Neural cell (in vitro differentiated cells): ENCODE data around the gene KRTAP1-4. TPM values are rescaled to one million over a fixed set of nuclear protein-coding genes. Genes with fewer than 3 reads are reported as not detected.

Source experiments
- H2AFZ ChIP-seq: fragments of 200-600, 300-800 bp; sonication (generic), shearing (Covaris generic); 2 replicates; pipeline ENCODE4 v1.6.0; 2014; ENCODE audit warnings: low read depth, mild to moderate bottlenecking, antibody characterized with exemption, low read length, moderate library complexity
- H3F3A ChIP-seq: fragments of 200-600 bp; shearing (Covaris generic); 2 replicates; pipeline ENCODE4 v1.6.1; 2016; ENCODE audit warnings: mild to moderate bottlenecking, moderate library complexity, mixed read lengths, antibody characterized with exemption, low read length; ENCODE audit not compliant: insufficient read depth, poor library complexity, severe bottlenecking
- H3K27ac ChIP-seq: fragments of 200-600, 300-800 bp; sonication (generic), shearing (Covaris generic); 2 replicates; pipeline ENCODE4 v1.5.1; 2014; ENCODE audit warnings: mild to moderate bottlenecking, low read length, moderate library complexity
- H3K27me3 ChIP-seq: fragments of 300-800, 200-600 bp; sonication (generic), shearing (Covaris generic); 2 replicates; pipeline ENCODE4 v1.6.0; 2014; ENCODE audit warnings: mild to moderate bottlenecking, low read depth, low read length, moderate library complexity; ENCODE audit not compliant: insufficient read depth
- H3K36me3 ChIP-seq: fragments of 300-800, 200-600 bp; sonication (generic), shearing (Covaris generic); 2 replicates; pipeline ENCODE4 v1.5.1; 2014; ENCODE audit warnings: mild to moderate bottlenecking, antibody characterized with exemption, low read length, moderate library complexity; ENCODE audit not compliant: insufficient read depth
- H3K4me2 ChIP-seq: fragments of 300-800, 200-600 bp; sonication (generic), shearing (Covaris generic); 2 replicates; pipeline ENCODE4 v1.6.0; 2014; ENCODE audit warnings: mild to moderate bottlenecking, low read length
- H3K4me3 ChIP-seq: fragments of 300-800, 200-600 bp; sonication (generic), shearing (Covaris generic); 2 replicates; pipeline ENCODE4 v1.5.1; 2014; ENCODE audit warnings: mild to moderate bottlenecking, low read length, moderate library complexity
- H3K79me2 ChIP-seq: fragments of 200-600 bp; shearing (Covaris generic); replicated peaks from 2 replicates; pipeline ENCODE4 v1.6.0; 2014; ENCODE audit warnings: mild to moderate bottlenecking, low read length, moderate library complexity; ENCODE audit not compliant: insufficient read depth
- H3K9ac ChIP-seq: fragments of 300-800, 200-600 bp; sonication (generic), shearing (Covaris generic); 2 replicates; pipeline ENCODE4 v1.6.1; 2016; ENCODE audit warnings: mild to moderate bottlenecking, low read length, mixed read lengths
- H3K9me2 ChIP-seq: fragments of 200-600 bp; shearing (Covaris generic); 2 replicates; pipeline ENCODE4 v1.6.1; 2016; ENCODE audit warnings: mild to moderate bottlenecking, low read length, mixed read lengths; ENCODE audit not compliant: insufficient read depth
- H3K9me3 ChIP-seq: fragments of 200-600, 300-800 bp; sonication (generic), shearing (Covaris generic); 2 replicates; pipeline ENCODE4 v1.6.1; 2016; ENCODE audit warnings: mild to moderate bottlenecking, mixed run types, low read length, moderate library complexity, mixed read lengths
- H4K20me1 ChIP-seq: fragments of 200-600 bp; shearing (Covaris generic); 2 replicates; pipeline ENCODE4 v1.6.1; 2016; ENCODE audit warnings: mild to moderate bottlenecking, mixed run types; ENCODE audit not compliant: insufficient read depth
- CTCF ChIP-seq: fragments of 450-650 bp; IDR thresholded peaks from 2 replicates; pipeline ENCODE4 v1.5.1; 2014; ENCODE audit warnings: antibody characterized with exemption, mild to moderate bottlenecking, moderate library complexity; ENCODE audit not compliant: poor library complexity, severe bottlenecking
- EP300 ChIP-seq: fragments of 450-650 bp; conservative IDR thresholded peaks from 2 replicates; pipeline ENCODE4 v1.6.1; 2014; ENCODE audit warnings: antibody characterized with exemption, mild to moderate bottlenecking, moderate library complexity; ENCODE audit not compliant: poor library complexity, severe bottlenecking
- EZH2 ChIP-seq: fragments of 200-600, 300-800 bp; shearing (Covaris generic), sonication (generic); IDR thresholded peaks from 2 replicates; pipeline ENCODE4 v1.6.1; 2014; ENCODE audit warnings: antibody characterized with exemption, low read length, borderline replicate concordance, mild to moderate bottlenecking; ENCODE audit not compliant: insufficient read depth, poor library complexity, severe bottlenecking
- MXI1 ChIP-seq: fragments of 450-650 bp; conservative IDR thresholded peaks from 2 replicates; pipeline ENCODE4 v1.6.1; 2014; ENCODE audit warnings: antibody characterized with exemption, mild to moderate bottlenecking; ENCODE audit not compliant: poor library complexity, severe bottlenecking
- POLR2AphosphoS5 ChIP-seq: IDR thresholded peaks from 2 replicates; pipeline ENCODE4 v1.6.1; 2012
- RAD21 ChIP-seq: fragments of 450-650 bp; conservative IDR thresholded peaks from 2 replicates; pipeline ENCODE4 v1.6.1; 2014; ENCODE audit warnings: antibody characterized with exemption, mild to moderate bottlenecking, moderate library complexity
- REST ChIP-seq: IDR thresholded peaks from 2 replicates; pipeline ENCODE4 v1.6.1; 2012; ENCODE audit warnings: borderline replicate concordance
- SMC3 ChIP-seq: fragments of 450-650 bp; conservative IDR thresholded peaks from 2 replicates; pipeline ENCODE4 v1.6.1; 2014; ENCODE audit warnings: antibody characterized with exemption, mild to moderate bottlenecking, moderate library complexity; ENCODE audit not compliant: poor library complexity
- TAF1 ChIP-seq: IDR thresholded peaks from 2 replicates; pipeline ENCODE4 v1.6.1; 2012; ENCODE audit warnings: low read depth
- polyA plus RNA-seq: library from polyadenylated mRNA; depleted of rRNA; stranded (reverse); fragments of >200 nt; gene quantifications from 2 replicates; pipeline ENCODE4 v1.2.3, GENCODE V29; 2014

KRTAP1-4 gene
- polyA plus RNA-seq, 1 donor from 2014 or later: not detected

GRCh38 chr17:41063449-41063848, 33.5 kb upstream of the KRTAP1-4 start:
- Histone ChIP-seq H3K79me2 (no peaks in the 10 kb centered on the region), H3K36me3 (no peaks in the 10 kb centered on the region), H4K20me1 (no peaks in the 10 kb centered on the region), H2AFZ (no peak overlapping the region), H3K9me2 (no peaks in the 10 kb centered on the region), H3K9me3 (no peaks in the 10 kb centered on the region), H3K4me2 (no peak overlapping the region), H3K4me3 (no peak overlapping the region), H3F3A (no peaks in the 10 kb centered on the region), H3K27ac (no peak overlapping the region), H3K27me3 (no peaks in the 10 kb centered on the region), H3K9ac (no peak overlapping the region)
- TF ChIP-seq POLR2AphosphoS5 (no peak), EZH2 (no peak), RAD21 (no peak), CTCF (no peak), TAF1 (no peak), MXI1 (no peak), REST (no peak), SMC3 (no peak), EP300 (no peak)

GRCh38 chr17:41061964-41062363, 32.0 kb upstream of the KRTAP1-4 start:
- H3K27ac ChIP-seq: no peak overlapping the region
- TF ChIP-seq TAF1: no peak
- no peaks in the 10 kb centered on the region for H4K20me1 ChIP-seq
- no peaks in the 10 kb centered on the region for H3K36me3 ChIP-seq
- H3F3A ChIP-seq: no peaks in the 10 kb centered on the region
- H3K4me3 ChIP-seq: no peak overlapping the region
- H3K27me3 ChIP-seq: no peaks in the 10 kb centered on the region
- no peaks in the 10 kb centered on the region for H3K9me2 ChIP-seq
- no peak overlapping the region for H3K4me2 ChIP-seq
- no peaks in the 10 kb centered on the region for H3K9me3 ChIP-seq
- no peaks in the 10 kb centered on the region for H3K79me2 ChIP-seq
- H3K9ac ChIP-seq: no peak overlapping the region
- H2AFZ ChIP-seq: no peak overlapping the region

- Histone ChIP-seq H4K20me1 (no peaks in the 10 kb centered on the region), H3K27ac (no peak within 1 kb of the TSS), H3F3A (no peaks in the 10 kb centered on the region), H3K79me2 (no peaks in the 10 kb centered on the region), H3K4me3 (no peak within 1 kb of the TSS), H3K36me3 (no peaks in the 10 kb centered on the region), H3K9ac (no peak within 1 kb of the TSS), H3K27me3 (no peaks in the 10 kb centered on the region), H2AFZ (no peak within 1 kb of the TSS), H3K9me2 (no peaks in the 10 kb centered on the region), H3K4me2 (no peak within 1 kb of the TSS), H3K9me3 (no peaks in the 10 kb centered on the region)
- TF ChIP-seq MXI1 (no peak), POLR2AphosphoS5 (no peak), CTCF (no peak), RAD21 (no peak), REST (no peak), EP300 (no peak), SMC3 (no peak), TAF1 (no peak), EZH2 (no peak)
Observed at GRCh38 chr17:41060052-41060604, 30.1 kb upstream of the KRTAP1-4 start, which contains the start of gene KRTAP2-3. TSS of gene KRTAP2-3 (minus strand) at chr17:41060114. CDS start at chr17:41060050, 64 bp downstream.
